ENCODE measurements around the gene KRTAP19-8.

The KRTAP19-8 gene

DNA sequence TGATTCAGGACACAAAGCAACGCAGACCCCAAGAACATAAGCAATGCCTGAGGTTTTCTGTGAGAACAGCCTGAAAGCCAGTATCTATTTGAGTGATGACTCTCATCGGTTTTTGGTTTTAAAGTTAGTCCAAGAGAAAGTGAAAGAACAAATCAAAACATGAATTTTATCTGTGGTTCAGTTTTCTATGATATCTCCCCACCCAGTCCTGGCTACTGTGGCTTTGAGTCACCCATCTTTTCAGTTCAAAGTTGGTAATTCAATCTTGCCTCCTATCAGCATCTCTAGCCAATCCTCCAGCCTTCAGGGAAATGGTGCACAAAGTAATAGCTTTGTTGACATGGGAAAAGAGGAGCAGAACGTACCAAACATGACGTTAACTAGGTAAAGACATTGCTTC is 40.5 kb upstream of the KRTAP19-8 start:
- no peak for DNase-seq (ENCODE audit: low read depth in 1 of 2, low spot score in 1 of 2)
- Histone ChIP-seq H3K27me3 (ENCODE audit: insufficient read depth, poor library complexity, severe bottlenecking) (no peaks in the 10 kb centered on the region), H3K27ac (replicated peaks) (no peak overlapping the region), H3K4me3 (replicated peaks; ENCODE audit: insufficient read depth, low read length) (no peak overlapping the region)
- TF ChIP-seq, protein P1, sequence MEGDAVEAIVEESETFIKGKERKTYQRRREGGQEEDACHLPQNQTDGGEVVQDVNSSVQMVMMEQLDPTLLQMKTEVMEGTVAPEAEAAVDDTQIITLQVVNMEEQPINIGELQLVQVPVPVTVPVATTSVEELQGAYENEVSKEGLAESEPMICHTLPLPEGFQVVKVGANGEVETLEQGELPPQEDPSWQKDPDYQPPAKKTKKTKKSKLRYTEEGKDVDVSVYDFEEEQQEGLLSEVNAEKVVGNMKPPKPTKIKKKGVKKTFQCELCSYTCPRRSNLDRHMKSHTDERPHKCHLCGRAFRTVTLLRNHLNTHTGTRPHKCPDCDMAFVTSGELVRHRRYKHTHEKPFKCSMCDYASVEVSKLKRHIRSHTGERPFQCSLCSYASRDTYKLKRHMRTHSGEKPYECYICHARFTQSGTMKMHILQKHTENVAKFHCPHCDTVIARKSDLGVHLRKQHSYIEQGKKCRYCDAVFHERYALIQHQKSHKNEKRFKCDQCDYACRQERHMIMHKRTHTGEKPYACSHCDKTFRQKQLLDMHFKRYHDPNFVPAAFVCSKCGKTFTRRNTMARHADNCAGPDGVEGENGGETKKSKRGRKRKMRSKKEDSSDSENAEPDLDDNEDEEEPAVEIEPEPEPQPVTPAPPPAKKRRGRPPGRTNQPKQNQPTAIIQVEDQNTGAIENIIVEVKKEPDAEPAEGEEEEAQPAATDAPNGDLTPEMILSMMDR (IDR thresholded peaks at IDR 0.05; ENCODE audit: insufficient read depth, low read length), result no peak
- TF ChIP-seq, protein P2, sequence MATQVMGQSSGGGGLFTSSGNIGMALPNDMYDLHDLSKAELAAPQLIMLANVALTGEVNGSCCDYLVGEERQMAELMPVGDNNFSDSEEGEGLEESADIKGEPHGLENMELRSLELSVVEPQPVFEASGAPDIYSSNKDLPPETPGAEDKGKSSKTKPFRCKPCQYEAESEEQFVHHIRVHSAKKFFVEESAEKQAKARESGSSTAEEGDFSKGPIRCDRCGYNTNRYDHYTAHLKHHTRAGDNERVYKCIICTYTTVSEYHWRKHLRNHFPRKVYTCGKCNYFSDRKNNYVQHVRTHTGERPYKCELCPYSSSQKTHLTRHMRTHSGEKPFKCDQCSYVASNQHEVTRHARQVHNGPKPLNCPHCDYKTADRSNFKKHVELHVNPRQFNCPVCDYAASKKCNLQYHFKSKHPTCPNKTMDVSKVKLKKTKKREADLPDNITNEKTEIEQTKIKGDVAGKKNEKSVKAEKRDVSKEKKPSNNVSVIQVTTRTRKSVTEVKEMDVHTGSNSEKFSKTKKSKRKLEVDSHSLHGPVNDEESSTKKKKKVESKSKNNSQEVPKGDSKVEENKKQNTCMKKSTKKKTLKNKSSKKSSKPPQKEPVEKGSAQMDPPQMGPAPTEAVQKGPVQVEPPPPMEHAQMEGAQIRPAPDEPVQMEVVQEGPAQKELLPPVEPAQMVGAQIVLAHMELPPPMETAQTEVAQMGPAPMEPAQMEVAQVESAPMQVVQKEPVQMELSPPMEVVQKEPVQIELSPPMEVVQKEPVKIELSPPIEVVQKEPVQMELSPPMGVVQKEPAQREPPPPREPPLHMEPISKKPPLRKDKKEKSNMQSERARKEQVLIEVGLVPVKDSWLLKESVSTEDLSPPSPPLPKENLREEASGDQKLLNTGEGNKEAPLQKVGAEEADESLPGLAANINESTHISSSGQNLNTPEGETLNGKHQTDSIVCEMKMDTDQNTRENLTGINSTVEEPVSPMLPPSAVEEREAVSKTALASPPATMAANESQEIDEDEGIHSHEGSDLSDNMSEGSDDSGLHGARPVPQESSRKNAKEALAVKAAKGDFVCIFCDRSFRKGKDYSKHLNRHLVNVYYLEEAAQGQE (IDR thresholded peaks at IDR 0.05; ENCODE audit: insufficient replicate concordance, low read depth), result no peak
- TF ChIP-seq SPI1 (IDR thresholded peaks at IDR 0.05; ENCODE audit: borderline replicate concordance, low read depth) (no peak), GABPA (IDR thresholded peaks at IDR 0.05; ENCODE audit: low read depth) (no peak), POLR2AphosphoS5 (IDR thresholded peaks at IDR 0.05; ENCODE audit: low read depth) (no peak)

GRCh38 chr21:31078216-31078615 is 39.9 kb upstream of the KRTAP19-8 start:
- Histone ChIP-seq H3K27ac (replicated peaks) (no peak overlapping the region), H3K27me3 (ENCODE audit: insufficient read depth, poor library complexity, severe bottlenecking) (no peaks in the 10 kb centered on the region), H3K4me3 (replicated peaks; ENCODE audit: insufficient read depth, low read length) (no peak overlapping the region)
- TF ChIP-seq GABPA (IDR thresholded peaks at IDR 0.05; ENCODE audit: low read depth) (no peak), POLR2AphosphoS5 (IDR thresholded peaks at IDR 0.05; ENCODE audit: low read depth) (no peak), SPI1 (IDR thresholded peaks at IDR 0.05; ENCODE audit: borderline replicate concordance, low read depth) (no peak)
- TF ChIP-seq, protein P1 (IDR thresholded peaks at IDR 0.05; ENCODE audit: insufficient read depth, low read length), result no peak
- TF ChIP-seq, protein P2 (IDR thresholded peaks at IDR 0.05; ENCODE audit: insufficient replicate concordance, low read depth), result no peak
- DNase-seq (ENCODE audit: low read depth in 1 of 2, low spot score in 1 of 2), result no peak

DNA sequence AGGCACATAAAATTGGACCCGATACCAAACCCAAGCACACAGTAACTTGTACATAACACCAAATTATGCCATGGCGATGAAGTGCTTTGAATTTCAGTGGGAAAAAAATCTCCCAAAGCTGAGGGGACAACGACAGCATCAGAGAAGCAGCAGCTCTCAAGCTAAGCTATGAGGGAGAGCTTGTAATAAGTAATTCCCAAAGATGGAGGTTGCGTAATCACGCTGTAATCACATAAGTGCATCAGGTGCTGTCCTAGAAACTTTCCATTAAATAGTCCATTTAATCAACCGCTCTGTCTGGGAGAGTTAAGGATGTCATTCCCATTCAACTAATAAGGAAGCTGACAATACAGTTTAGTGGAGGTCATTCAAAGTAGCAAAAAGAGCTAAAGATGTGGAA is 37.6 kb upstream of the KRTAP19-8 start:
- no peak for DNase-seq (ENCODE audit: low read depth in 1 of 2, low spot score in 1 of 2)
- TF ChIP-seq, protein P1 (IDR thresholded peaks at IDR 0.05; ENCODE audit: insufficient read depth, low read length), result no peak
- TF ChIP-seq POLR2AphosphoS5 (IDR thresholded peaks at IDR 0.05; ENCODE audit: low read depth) (no peak), GABPA (IDR thresholded peaks at IDR 0.05; ENCODE audit: low read depth) (no peak)
- TF ChIP-seq, protein P2 (IDR thresholded peaks at IDR 0.05; ENCODE audit: insufficient replicate concordance, low read depth), result no peak
- Histone ChIP-seq H3K27ac (replicated peaks) (no peak overlapping the region), H3K4me3 (replicated peaks; ENCODE audit: insufficient read depth, low read length) (no peak overlapping the region), H3K27me3 (ENCODE audit: insufficient read depth, poor library complexity, severe bottlenecking) (no peaks in the 10 kb centered on the region)
